Activated CD8-positive, alpha-beta memory T cell treated with anti-CD3 and anti-CD28 coated beads, Interleukin-2, amount 10 ng/mL, durations not matched to agents 7 days and 5 days (primary cell): ENCODE results near the gene PLCH2. TPM values are rescaled to one million over a fixed set of nuclear protein-coding genes. Genes with fewer than 3 reads are reported as not detected.

ENCODE experiments used
- ATAC-seq: fragments of 150-1000 bp; cut with Tn5 transposase; one replicate; pipeline ENCODE4 v1.10.0; 2021; ENCODE audit warnings: moderate library complexity
- CTCF ChIA-PET: fragments of 350-600 bp; sonication (Branson Sonifier 250); formaldehyde crosslinking; loops from one replicate; lab custom pipeline; 2021; ENCODE audit warnings: antibody characterized with exemption; lab: Charles Lee
- DNase-seq: peaks from one replicate; pipeline ENCODE4 v3.0.0-alpha.2; 2020
- H3K27ac Mint-ChIP-seq: one replicate; pipeline ENCODE4 v1.8.0; 2021; ENCODE audit warnings: mild to moderate bottlenecking, mixed read lengths
- H3K27me3 Mint-ChIP-seq: one replicate; pipeline ENCODE4 v1.8.0; 2021; ENCODE audit warnings: mixed read lengths
- H3K36me3 Mint-ChIP-seq: one replicate; pipeline ENCODE4 v1.8.0; 2021; ENCODE audit warnings: mild to moderate bottlenecking, mixed read lengths
- H3K4me1 Mint-ChIP-seq: one replicate; pipeline ENCODE4 v1.8.0; 2021; ENCODE audit warnings: mixed read lengths
- H3K4me3 Mint-ChIP-seq: one replicate; pipeline ENCODE4 v1.8.0; 2021; ENCODE audit warnings: mild to moderate bottlenecking, moderate library complexity, mixed read lengths
- H3K9me3 Mint-ChIP-seq: one replicate; pipeline ENCODE4 v1.8.0; 2022; ENCODE audit warnings: low read depth, mixed read lengths
- total RNA-seq, 2 experiments: library from RNA; stranded (reverse); gene quantifications; one replicate each; pipeline ENCODE4 v1.2.3, GENCODE V29; 2021

The PLCH2 gene
- total RNA-seq, 2 experiments from 2014 or later = 6.5 to 13.5 TPM

DNA sequence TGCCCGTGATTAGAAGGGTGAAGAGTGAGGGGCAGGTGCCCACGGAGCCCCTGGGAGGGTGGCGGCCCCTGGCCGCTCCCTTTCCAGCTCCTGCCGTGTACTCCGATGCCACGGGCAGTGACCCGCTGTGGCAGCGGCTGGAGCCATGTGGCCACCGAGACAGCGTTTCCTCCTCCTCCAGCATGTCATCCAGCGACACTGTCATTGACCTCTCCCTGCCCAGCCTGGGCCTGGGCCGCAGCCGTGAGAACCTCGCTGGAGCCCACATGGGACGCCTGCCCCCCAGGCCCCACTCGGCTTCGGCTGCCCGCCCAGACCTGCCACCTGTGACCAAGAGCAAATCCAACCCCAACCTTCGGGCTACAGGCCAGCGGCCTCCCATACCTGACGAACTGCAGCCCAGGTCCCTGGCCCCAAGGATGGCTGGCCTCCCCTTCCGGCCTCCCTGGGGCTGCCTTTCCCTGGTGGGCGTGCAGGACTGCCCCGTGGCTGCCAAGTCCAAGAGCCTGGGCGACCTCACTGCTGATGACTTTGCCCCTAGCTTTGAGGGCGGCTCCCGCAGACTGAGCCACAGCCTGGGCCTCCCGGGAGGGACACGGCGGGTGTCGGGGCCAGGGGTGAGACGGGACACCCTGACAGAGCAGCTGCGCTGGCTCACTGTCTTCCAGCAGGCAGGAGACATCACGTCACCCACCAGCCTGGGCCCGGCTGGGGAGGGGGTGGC lies 28.3 kb downstream of the PLCH2 start:
- peaks cover 10% of the 10 kb centered on the region for H3K4me1 Mint-ChIP-seq
- H3K27me3 Mint-ChIP-seq = no peaks in the 10 kb centered on the region
- no peak overlapping the region for H3K4me3 Mint-ChIP-seq
- no peak for DNase-seq
- no peak overlapping the region for H3K27ac Mint-ChIP-seq
- CTCF ChIA-PET = no interaction called here
- H3K9me3 Mint-ChIP-seq = no peaks in the 10 kb centered on the region
- no peak for ATAC-seq
- H3K36me3 Mint-ChIP-seq = peaks cover 4% of the 10 kb centered on the region

DNA sequence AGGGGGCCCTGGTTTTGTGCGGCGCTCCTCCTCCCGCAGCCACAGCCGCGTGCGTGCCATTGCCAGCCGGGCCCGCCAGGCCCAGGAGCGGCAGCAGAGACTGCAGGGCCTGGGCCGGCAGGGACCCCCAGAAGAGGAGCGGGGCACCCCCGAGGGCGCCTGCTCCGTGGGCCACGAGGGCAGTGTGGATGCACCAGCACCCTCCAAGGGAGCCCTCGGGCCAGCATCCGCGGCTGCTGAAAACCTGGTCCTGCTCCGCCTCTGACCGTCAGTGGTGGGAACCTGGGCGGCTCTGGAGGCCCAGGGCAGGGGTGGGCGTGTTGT lies 28.8 kb downstream of the PLCH2 start:
- no peak overlapping the region for H3K4me3 Mint-ChIP-seq
- no peak overlapping the region for H3K27ac Mint-ChIP-seq
- DNase-seq = no peak
- H3K9me3 Mint-ChIP-seq = no peaks in the 10 kb centered on the region
- H3K27me3 Mint-ChIP-seq = no peaks in the 10 kb centered on the region
- CTCF ChIA-PET = no interaction called here
- no peak for ATAC-seq
- H3K4me1 Mint-ChIP-seq = peaks cover 6% of the 10 kb centered on the region
- peaks cover 4% of the 10 kb centered on the region for H3K36me3 Mint-ChIP-seq

DNA sequence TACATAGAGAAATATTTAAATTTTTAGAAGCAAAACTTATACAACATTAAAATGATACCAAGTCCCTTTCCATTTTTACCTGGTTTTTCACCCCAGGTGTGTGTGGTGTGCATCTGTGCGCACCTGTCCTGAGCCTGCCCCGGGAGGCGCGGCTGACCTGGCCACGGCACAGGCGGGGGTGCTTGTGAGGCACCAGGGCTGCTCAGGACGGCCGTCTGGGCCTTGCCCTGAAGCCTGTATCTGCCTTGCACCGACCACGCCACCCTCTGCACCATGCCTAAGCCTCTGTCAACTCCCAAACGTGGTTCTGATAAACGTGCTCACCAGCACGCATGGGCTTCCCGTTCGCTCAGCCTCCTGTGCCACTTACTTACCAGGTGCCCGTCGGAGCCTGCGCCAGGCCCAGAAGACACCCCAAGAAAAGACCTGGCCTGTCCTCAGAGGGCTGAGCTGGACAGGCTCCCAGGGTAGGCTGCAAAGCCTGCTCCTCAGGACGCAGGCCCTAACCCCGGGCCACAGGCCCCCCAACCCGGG lies 29.4 kb downstream of the PLCH2 start:
- CTCF ChIA-PET = no interaction called here
- Mint-ChIP-seq H3K4me3 (no peak overlapping the region), H3K36me3 (peaks cover 4% of the 10 kb centered on the region), H3K9me3 (no peaks in the 10 kb centered on the region), H3K27me3 (no peaks in the 10 kb centered on the region), H3K27ac (no peak overlapping the region), H3K4me1 (peaks cover under 1% of the 10 kb centered on the region)
- ATAC-seq (no peak), DNase-seq (no peak)

DNA sequence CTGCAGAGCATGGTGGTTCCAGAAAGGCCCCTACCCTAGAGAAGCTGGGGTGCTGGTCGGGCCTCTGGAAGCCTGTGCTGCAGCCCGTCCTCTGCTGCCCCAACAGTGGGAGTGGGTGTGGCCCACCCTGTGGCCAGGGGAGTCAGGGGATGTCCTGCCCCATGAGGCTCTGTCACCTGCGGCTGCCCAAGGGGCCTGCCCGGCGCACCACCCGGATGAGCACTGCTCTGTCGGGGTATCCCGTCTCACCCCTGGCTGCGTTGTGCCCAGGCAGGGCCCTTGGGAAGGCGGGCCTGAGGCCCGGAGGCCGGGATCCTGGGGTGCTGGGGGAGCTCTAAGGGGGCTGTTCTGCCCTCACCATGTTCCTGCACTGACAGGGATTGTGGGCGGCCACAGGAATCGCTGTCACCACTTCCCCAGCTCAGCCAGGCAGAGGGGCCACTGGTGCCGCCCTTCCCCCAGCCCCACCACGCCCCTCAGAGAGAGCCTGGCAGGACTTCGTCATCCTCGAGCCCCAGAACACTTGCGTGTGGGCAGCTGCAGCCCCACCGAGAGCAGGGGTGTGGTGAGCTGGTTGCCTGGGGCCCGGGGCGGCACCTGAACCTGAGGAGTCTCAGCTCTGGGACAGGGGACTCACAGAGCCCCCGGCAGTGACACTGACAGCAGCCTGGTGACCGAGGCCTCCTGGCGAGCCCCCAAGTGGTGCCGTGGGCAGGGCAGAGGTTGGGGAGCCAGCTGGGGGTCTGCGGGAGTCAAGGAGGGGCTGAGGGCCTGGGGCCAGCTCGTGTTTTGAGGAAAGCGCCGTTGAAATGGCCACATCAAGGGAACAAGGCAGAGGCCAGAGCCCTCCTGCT lies 30.1 kb downstream of the PLCH2 start:
- CTCF ChIA-PET = interaction anchor here (1.0 kb wide), 1 partner anchor 45 kb away, joined by 3 read pairs; no protein-coding TSS in a partner anchor
- DNase-seq = no peak
- ATAC-seq = no peak
- Mint-ChIP-seq H3K27me3 (no peaks in the 10 kb centered on the region), H3K27ac (no peak overlapping the region), H3K9me3 (no peaks in the 10 kb centered on the region), H3K36me3 (peaks cover 4% of the 10 kb centered on the region), H3K4me1 (no peaks in the 10 kb centered on the region), H3K4me3 (no peak overlapping the region)

DNA sequence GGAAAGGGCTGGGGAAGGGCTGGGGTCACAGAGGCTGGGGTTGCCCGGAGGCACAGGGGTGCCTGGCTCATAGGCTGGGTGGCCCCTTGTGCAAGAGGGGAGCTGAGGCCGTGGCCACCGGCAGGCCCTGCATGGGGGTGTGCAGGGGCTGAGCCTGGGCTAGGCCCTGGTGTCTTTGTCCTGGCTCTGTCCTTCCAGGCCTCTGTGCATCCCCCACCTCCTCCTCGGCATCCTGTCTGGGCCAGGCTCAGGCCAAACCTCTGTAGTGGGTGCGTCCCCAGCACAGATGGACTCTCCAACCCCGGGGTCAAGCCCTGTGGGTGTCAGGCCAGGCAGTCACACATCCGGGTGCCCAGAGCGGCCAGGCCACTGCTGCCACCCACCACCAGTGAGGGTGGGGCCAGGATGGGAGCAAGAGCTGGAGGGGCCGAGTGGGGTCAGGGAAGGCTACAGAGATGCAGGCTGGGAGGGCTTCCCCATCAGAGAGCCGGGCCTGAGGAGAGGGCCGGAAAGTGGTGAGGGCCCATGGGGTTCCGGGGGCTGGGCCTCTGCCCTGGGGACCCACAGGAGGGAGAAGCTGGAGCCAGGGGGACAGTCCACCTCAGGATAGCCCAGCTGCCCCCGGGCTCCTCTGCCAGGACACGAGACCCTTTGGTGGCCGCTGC lies 30.9 kb downstream of the PLCH2 start:
- H3K27ac Mint-ChIP-seq = no peak overlapping the region
- DNase-seq (no peak), ATAC-seq (no peak)
- peaks cover 9% of the 10 kb centered on the region for H3K36me3 Mint-ChIP-seq
- CTCF ChIA-PET = interaction anchor here (1.0 to 1.7 kb wide), 2 partner anchors 17 to 46 kb away, joined by 3 to 6 read pairs; no protein-coding TSS in a partner anchor
- no peaks in the 10 kb centered on the region for H3K4me1 Mint-ChIP-seq
- no peak overlapping the region for H3K4me3 Mint-ChIP-seq
- no peaks in the 10 kb centered on the region for H3K27me3 Mint-ChIP-seq
- H3K9me3 Mint-ChIP-seq = no peaks in the 10 kb centered on the region

DNA sequence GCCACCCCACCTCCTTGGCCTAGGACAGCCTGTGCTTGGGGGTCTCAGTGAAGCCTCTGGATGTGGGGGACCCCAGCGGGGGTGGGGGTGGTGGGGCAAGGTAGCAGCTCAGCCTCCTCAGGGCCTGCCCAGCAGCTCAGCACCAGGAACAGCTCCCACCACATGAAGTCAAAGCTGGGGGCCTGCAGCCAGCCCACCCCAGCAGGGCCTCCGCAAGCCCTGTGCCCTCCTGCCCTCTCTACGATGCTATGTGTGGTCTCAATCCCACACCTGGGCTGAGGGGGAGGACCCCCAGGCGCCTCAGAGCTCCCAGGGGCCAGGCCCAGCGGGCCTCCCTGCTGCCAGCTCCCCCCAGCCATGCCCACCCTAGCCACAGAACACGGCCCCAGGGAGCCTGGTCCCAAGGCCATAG lies 31.7 kb downstream of the PLCH2 start:
- DNase-seq (no peak), ATAC-seq (no peak)
- no peaks in the 10 kb centered on the region for H3K9me3 Mint-ChIP-seq
- no peak overlapping the region for H3K27ac Mint-ChIP-seq
- no peaks in the 10 kb centered on the region for H3K27me3 Mint-ChIP-seq
- no peak overlapping the region for H3K4me3 Mint-ChIP-seq
- no peaks in the 10 kb centered on the region for H3K4me1 Mint-ChIP-seq
- H3K36me3 Mint-ChIP-seq = peaks cover 9% of the 10 kb centered on the region
- CTCF ChIA-PET = interaction anchor here (1.7 kb wide), 1 partner anchor 16 kb away, joined by 6 read pairs; no protein-coding TSS in a partner anchor

DNA sequence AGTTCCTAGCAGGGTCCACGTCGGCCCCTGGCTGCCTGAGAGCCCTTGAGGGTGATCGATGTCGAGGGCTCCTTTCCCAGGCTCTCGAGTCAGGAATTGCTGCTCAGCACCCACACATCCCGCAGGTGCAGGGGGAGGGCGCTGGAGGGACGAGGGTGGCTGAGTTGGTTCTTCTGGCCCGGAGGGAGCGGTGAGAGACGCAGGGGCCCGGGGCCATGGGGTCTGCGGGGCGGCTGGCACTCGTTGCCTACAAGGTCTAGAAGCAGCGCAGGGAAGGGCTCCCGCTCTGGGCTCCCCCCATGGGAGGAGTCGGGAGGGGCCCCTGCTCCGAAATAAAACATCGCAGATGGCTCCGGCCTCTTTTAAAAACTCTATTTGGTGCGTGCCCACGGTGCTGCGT lies 32.1 kb downstream of the PLCH2 start:
- DNase-seq (no peak), ATAC-seq (no peak)
- Mint-ChIP-seq H3K9me3 (no peaks in the 10 kb centered on the region), H3K27me3 (no peaks in the 10 kb centered on the region), H3K36me3 (peaks cover 9% of the 10 kb centered on the region), H3K27ac (no peak overlapping the region), H3K4me3 (no peak overlapping the region), H3K4me1 (no peaks in the 10 kb centered on the region)
- CTCF ChIA-PET = interaction anchor here (1.1 to 1.7 kb wide), 2 partner anchors 16 to 77 kb away, joined by 3 to 6 read pairs; no protein-coding TSS in a partner anchor

DNA sequence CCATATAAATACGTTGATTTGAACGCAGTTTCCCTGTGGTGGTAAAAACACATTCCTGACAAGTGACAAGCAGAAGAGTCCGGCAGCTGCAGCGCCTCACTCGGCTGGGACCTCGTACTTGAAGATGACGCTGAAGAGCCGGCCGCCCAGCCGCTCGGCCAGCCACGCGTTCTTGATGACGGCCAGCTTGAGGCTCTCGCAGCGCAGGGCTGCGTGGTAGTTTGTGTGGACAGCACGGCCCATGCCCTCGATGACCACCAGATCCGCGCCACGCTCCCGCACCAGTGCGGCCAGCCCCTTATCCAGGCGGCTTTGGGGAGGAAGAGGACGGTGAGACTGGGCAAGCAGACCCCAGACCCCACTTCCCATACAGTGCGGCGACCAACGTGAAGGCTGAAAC lies 32.7 kb downstream of the PLCH2 start:
- H3K27me3 Mint-ChIP-seq = no peaks in the 10 kb centered on the region
- CTCF ChIA-PET = interaction anchor here (1.1 to 1.7 kb wide), 2 partner anchors 15 to 77 kb away, joined by 3 to 6 read pairs; no protein-coding TSS in a partner anchor
- H3K9me3 Mint-ChIP-seq = no peaks in the 10 kb centered on the region
- ATAC-seq (no peak), DNase-seq (no peak)
- H3K4me1 Mint-ChIP-seq = no peaks in the 10 kb centered on the region
- no peak overlapping the region for H3K4me3 Mint-ChIP-seq
- no peak overlapping the region for H3K27ac Mint-ChIP-seq
- H3K36me3 Mint-ChIP-seq = peaks cover 9% of the 10 kb centered on the region

DNA sequence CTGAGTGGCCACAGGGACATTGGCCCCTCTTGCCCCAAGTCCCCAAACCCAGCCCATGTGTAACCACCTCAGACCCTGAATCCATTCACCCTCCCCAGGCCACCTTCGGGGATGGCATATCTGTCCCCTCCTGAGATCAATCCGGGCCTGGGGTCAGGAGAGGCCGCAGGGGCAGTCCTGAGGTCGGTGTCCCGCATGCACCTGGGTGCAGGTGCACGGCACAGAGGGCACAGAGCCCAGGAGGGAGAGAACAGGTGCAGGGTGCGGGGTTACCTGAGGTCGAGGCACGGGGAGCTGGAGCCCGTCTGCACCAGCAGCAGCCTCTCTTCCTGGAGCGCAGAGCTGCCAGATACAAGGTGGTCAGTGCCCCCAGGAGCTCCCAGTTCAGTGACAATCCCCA lies 33.5 kb downstream of the PLCH2 start:
- H3K4me1 Mint-ChIP-seq = no peaks in the 10 kb centered on the region
- H3K4me3 Mint-ChIP-seq = no peak overlapping the region
- H3K27me3 Mint-ChIP-seq = no peaks in the 10 kb centered on the region
- H3K9me3 Mint-ChIP-seq = no peaks in the 10 kb centered on the region
- DNase-seq = no peak
- no peak overlapping the region for H3K27ac Mint-ChIP-seq
- H3K36me3 Mint-ChIP-seq = peaks cover 9% of the 10 kb centered on the region
- ATAC-seq = no peak
- CTCF ChIA-PET = no interaction called here

DNA sequence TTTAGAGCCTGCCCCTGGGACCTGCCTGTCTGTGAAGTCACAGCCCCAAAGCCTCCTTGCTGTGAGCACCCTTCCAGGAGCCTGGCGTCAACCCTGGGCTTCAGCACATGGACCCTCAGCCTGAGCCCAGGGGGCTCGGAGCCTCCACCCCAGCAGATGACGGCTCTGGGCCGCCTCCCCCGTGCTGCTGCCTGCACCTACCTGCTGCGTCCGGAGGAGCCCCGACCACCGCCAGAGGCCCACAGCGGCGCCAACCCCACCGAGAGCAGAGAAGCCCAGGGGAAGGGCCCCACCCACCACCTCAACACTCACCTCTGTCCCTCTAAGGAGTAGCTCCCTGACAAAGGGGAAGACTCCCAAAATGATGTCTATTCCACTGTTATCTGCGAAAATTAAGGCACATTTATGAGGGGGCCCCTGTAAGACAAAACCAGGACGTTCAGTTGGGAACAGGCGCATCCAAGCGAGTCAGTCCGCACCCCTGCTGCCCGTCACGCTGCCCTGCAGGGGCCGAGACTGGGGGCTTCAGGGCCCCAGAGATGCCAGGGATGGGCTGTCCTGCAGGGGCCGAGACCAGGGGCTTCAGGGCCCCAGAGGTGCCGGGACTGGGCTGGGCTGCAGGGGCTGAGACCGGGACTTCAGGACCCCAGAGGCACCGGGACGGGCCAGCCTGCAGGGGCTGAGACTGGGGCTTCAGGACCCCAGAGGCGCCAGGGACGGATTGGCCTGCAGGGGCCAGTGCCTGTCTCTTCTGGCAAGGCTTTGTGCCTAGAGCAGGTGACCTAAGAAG lies 34.5 kb downstream of the PLCH2 start:
- ATAC-seq (no peak), DNase-seq (no peak)
- Mint-ChIP-seq H3K27me3 (no peaks in the 10 kb centered on the region), H3K27ac (no peak overlapping the region), H3K9me3 (no peaks in the 10 kb centered on the region), H3K36me3 (peaks cover 12% of the 10 kb centered on the region), H3K4me1 (no peaks in the 10 kb centered on the region), H3K4me3 (no peak overlapping the region)
- CTCF ChIA-PET = interaction anchor here (0.5 kb wide), 1 partner anchor 369 kb away, joined by 3 read pairs; no protein-coding TSS in a partner anchor

DNA sequence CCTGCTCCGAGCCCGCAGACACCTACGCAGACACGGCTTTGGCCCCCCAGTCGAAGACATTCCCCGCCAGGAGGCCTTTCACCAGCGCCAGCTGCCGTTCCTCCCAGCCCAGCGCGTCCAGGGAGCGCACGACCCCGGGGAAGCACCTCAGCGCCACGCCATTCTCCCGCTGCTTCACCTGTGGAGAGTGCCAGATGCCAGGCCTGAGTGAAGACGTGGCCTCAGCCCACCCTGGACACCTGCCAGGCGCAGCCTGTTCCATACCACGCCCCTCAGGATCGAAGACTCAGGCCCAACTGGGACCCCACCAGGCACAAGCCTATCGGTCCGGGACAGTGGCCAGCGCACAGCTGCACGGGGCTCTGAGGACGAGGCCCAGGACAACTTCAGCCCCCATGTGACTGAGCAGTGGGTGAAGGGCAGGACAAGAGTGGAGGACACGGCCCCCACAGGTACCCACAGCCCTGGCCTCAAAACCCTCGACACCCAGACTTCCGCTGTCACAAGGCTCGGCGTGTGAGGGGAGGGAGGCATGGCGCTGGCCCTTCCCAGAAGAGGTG lies 36.9 kb downstream of the PLCH2 start:
- CTCF ChIA-PET = no interaction called here
- Mint-ChIP-seq H3K4me3 (no peak overlapping the region), H3K4me1 (no peaks in the 10 kb centered on the region), H3K27me3 (no peaks in the 10 kb centered on the region), H3K27ac (no peak overlapping the region), H3K9me3 (no peaks in the 10 kb centered on the region), H3K36me3 (peaks cover 18% of the 10 kb centered on the region)
- DNase-seq (no peak), ATAC-seq (no peak)

DNA sequence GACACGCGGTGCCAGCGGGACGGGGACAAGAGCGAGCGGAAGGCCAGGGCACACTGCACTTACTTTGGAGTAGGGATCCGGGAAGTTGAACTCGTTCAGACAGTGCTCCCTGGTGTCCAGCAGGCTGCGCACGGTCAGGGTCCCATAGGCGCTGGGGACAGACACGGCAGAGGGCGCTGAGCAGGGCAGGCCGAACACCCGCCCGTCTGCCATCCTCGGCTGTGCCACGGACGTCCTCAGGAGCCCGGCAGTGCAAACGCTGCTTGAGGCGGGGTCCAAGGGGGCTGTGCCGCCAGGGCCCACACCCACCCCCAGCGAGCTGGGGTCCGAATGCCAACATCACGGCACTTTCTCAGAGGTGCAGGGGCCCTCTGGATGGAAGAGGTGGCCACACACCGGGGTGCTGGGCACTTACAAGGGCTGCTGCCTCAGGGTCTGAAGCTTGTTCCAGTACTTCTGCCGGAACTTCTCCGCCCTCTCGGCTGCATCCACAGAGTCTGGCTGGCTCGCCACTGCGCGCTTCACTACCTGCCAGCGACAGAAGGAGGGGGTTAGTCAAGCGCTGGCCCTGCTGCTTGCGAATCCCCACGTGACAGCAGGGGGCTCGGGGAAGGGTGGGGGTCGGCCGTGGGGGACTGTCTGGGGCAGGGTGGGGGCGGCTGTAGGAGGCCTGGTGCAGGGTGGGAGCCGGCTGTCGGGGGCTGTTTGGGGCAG lies 38.0 kb downstream of the PLCH2 start:
- no peaks in the 10 kb centered on the region for H3K9me3 Mint-ChIP-seq
- ATAC-seq (no peak), DNase-seq (no peak)
- CTCF ChIA-PET = no interaction called here
- H3K27ac Mint-ChIP-seq = no peak overlapping the region
- H3K4me3 Mint-ChIP-seq = no peak overlapping the region
- H3K27me3 Mint-ChIP-seq = no peaks in the 10 kb centered on the region
- H3K4me1 Mint-ChIP-seq = no peaks in the 10 kb centered on the region
- H3K36me3 Mint-ChIP-seq = peaks cover 14% of the 10 kb centered on the region
